K562 (cell line): Measurements from ENCODE around the gene PRSS57. TPM values are rescaled to one million over a fixed set of nuclear protein-coding genes. Genes with fewer than 3 reads are reported as not detected.
A peak's percentile ranks its signal among the peaks of the same experiment; 100 is the strongest.

Experiments used
- ATAC-seq: fragments of 200-7000 bp; cut with Tn5 transposase; 3 replicates; pipeline ENCODE4 v1.9.1; 2020; ENCODE audit warnings: moderate library complexity
- BruUV-seq: library from RNA; stranded (reverse); fragments of 400-500 nt; replicated peaks from 2 replicates; lab custom pipeline; 2021; lab: Mats Ljungman, UMichigan
- CTCF ChIA-PET: fragments of 300-600 bp; formaldehyde crosslinking; extraction: SDS; loops from one replicate; lab custom pipeline; 2021; ENCODE audit warnings: low intra/inter-chr PET ratio; lab: Yijun Ruan, JAX
- POLR2A ChIA-PET: fragments of 300-600, 350-650 bp; sonication (Branson Sonifier 250); formaldehyde crosslinking; extraction: SDS; loops from one replicate; lab custom pipeline; 2021; ENCODE audit warnings: antibody characterized with exemption, inconsistent platforms; lab: Yijun Ruan, JAX
- DNase-seq, 4 experiments: peaks; one replicate each; pipeline versions ENCODE4 v3.0.0 to v3.0.0-alpha.2; 2011 to 2018; ENCODE audit warnings: low spot score in 3 of 4, mixed read lengths in 3 of 4; ENCODE audit errors: extremely low read depth in 1 of 4
- FAIRE-seq: peaks from 2 replicates; lab custom pipeline; 2011; peaks lifted over from hg19 to GRCh38; lab: Jason Lieb, UNC
- H2AFZ ChIP-seq: 2 replicates; pipeline ENCODE4 v1.6.0; 2011; ENCODE audit warnings: low read depth, low read length, control low read depth, inconsistent platforms
- H3K27ac ChIP-seq: fragments of 200-600 bp; 3 replicates; pipeline ENCODE4 v1.8.0; 2011; ENCODE audit warnings: low read depth, mild to moderate bottlenecking, control low read depth, inconsistent platforms, low read length, moderate library complexity, mixed read lengths; ENCODE audit errors: extremely low read depth
- H3K27me3 ChIP-seq, 2 experiments: fragments of 300-600 bp in 1 of 2; 2 replicates in 1 of 2; 3 replicates in 1 of 2; pipeline versions ENCODE4 v1.6.0 to v1.8.0; 2011; ENCODE audit warnings: inconsistent platforms in 2 of 2, low read length in 2 of 2, mild to moderate bottlenecking in 1 of 2, mixed read lengths in 1 of 2, moderate library complexity in 1 of 2; ENCODE audit not compliant: control insufficient read depth in 2 of 2, insufficient read depth in 2 of 2
- H3K36me3 ChIP-seq: fragments of 300-600 bp; 3 replicates; pipeline ENCODE4 v1.8.0; 2011; ENCODE audit warnings: mild to moderate bottlenecking, low read length, inconsistent platforms; ENCODE audit not compliant: control insufficient read depth, insufficient read depth
- H3K4me1 ChIP-seq, 2 experiments: fragments of 200-600 bp in 1 of 2; replicated peaks in 1 of 2; 2 replicates in 1 of 2; 3 replicates in 1 of 2; pipeline versions ENCODE4 v1.5.1 to v1.8.0; 2011; ENCODE audit warnings: inconsistent platforms in 2 of 2, low read length in 2 of 2, mild to moderate bottlenecking in 1 of 2, mixed read lengths in 1 of 2, moderate library complexity in 1 of 2; ENCODE audit not compliant: control insufficient read depth in 2 of 2, insufficient read depth in 2 of 2
- H3K4me2 ChIP-seq: 2 replicates; pipeline ENCODE4 v1.6.1; 2011; ENCODE audit warnings: low read length, control low read depth, inconsistent platforms, mixed read lengths; ENCODE audit not compliant: insufficient read depth
- H3K4me3 ChIP-seq: fragments of 200-600 bp; sonication (generic), shearing (Covaris generic); 2 replicates; pipeline ENCODE4 v1.5.1; 2016; ENCODE audit warnings: control low read depth, inconsistent platforms
- H3K79me2 ChIP-seq: fragments of 200-600 bp; 3 replicates; pipeline ENCODE4 v1.8.0; 2011; ENCODE audit warnings: low read length, inconsistent platforms; ENCODE audit not compliant: control insufficient read depth, insufficient read depth
- H3K9ac ChIP-seq, 2 experiments: 2 replicates each; pipeline versions ENCODE4 v1.6.0 to v1.6.1; 2011; ENCODE audit warnings: low read depth in 2 of 2, low read length in 2 of 2, control low read depth in 1 of 2, inconsistent platforms in 1 of 2, mild to moderate bottlenecking in 1 of 2, mixed read lengths in 1 of 2; ENCODE audit not compliant: insufficient read depth in 1 of 2
- H3K9me1 ChIP-seq: one replicate; pipeline ENCODE4 v1.6.0; 2011; ENCODE audit warnings: inconsistent platforms, mild to moderate bottlenecking, low read length, moderate library complexity; ENCODE audit not compliant: control insufficient read depth, insufficient read depth
- H3K9me3 ChIP-seq: replicated peaks from 2 replicates; pipeline ENCODE4 v1.5.1; 2011; ENCODE audit warnings: low read depth, low read length, inconsistent platforms; ENCODE audit not compliant: control insufficient read depth, insufficient read depth
- H4K20me1 ChIP-seq: replicated peaks from 2 replicates; pipeline ENCODE4 v1.6.1; 2011; ENCODE audit warnings: low read length, inconsistent platforms, mixed read lengths; ENCODE audit not compliant: control insufficient read depth, insufficient read depth
- HLTF ChIP-seq: fragments of 450-650 bp; IDR thresholded peaks from 2 replicates; pipeline ENCODE4 v1.6.1; 2016
- RBM25 ChIP-seq: fragments of 200-400 bp; formaldehyde crosslinking; IDR thresholded peaks from 2 replicates; pipeline ENCODE4 v1.6.1; 2018; ENCODE audit warnings: low read length, low read depth, moderate library complexity; ENCODE audit not compliant: severe bottlenecking
- RHOXF2B ChIP-seq: fragments of 250-450 bp; sonication (Bioruptor Pico); conservative IDR thresholded peaks from 2 replicates; pipeline ENCODE4 v1.5.1; 2021
- TAL1 ChIP-seq: fragments of 450-650 bp; IDR thresholded peaks from 2 replicates; pipeline ENCODE4 v1.6.1; 2016; ENCODE audit warnings: mild to moderate bottlenecking
- ZBTB7A ChIP-seq: IDR thresholded peaks from 2 replicates; pipeline ENCODE4 v1.6.1; 2011; ENCODE audit warnings: low read depth, mild to moderate bottlenecking, low read length, moderate library complexity, borderline replicate concordance; ENCODE audit not compliant: control insufficient read depth
- WGBS: fragments of 100-300 bp; shearing (Covaris generic); methylation state at CpG from one replicate; pipeline ENCODE4 v1.1.6; 2016; ENCODE audit warnings: low coverage, mixed read lengths; ENCODE audit not compliant: insufficient coverage; ENCODE audit errors: missing lambda C conversion rate; 5-methylcytosine and 5-hydroxymethylcytosine counted together
- in situ Hi-C: fragments of 300-500 bp; cut with MboI; formaldehyde crosslinking; loops from 4 replicates; pipeline ENCODE4 v1.15.0; 2018; ENCODE audit warnings: inconsistent platforms, mixed read lengths
- intact Hi-C: fragments of 100-400 bp; cut with micrococcal nuclease; formaldehyde crosslinking; loops from 2 replicates; pipeline ENCODE4 v1.14.2; 2022
- polyA plus RNA-seq, 8 experiments: library from polyadenylated mRNA; depleted of rRNA in 4 of 8; stranded (reverse) in 5 of 8; unstranded in 3 of 8; fragments of >200 nt; fragmentation: Nextera tagmentation in 2 of 8; fragmentation: Illumina TruSeq in 1 of 8; extraction: Ambion mirVana in 2 of 8; extraction: Trizol in 1 of 8; gene quantifications; 2 replicates each; pipeline versions ENCODE4 v1.2.1 to v1.2.3, GENCODE V29; 2011 to 2014; ENCODE audit warnings: inconsistent platforms in 1 of 8, missing spikeins in 1 of 8
- total RNA-seq, 7 experiments: library from RNA; depleted of rRNA in 6 of 7; stranded (reverse); fragments of >200 nt in 6 of 7; fragmentation: Illumina TruSeq in 2 of 7; extraction: Trizol in 2 of 7; gene quantifications; 2 replicates each; pipeline versions ENCODE4 v1.2.1 to v1.2.3, GENCODE V29; 2011 to 2021; ENCODE audit warnings: low replicate concordance in 1 of 7
- TF ChIP-seq, protein P1 (sequence below), 2 experiments: fragments of 450-650 bp; formaldehyde crosslinking in 1 of 2; IDR thresholded peaks; 2 replicates each; pipeline versions ENCODE4 v1.4.0 to v1.6.1; 2014 to 2020; ENCODE audit warnings: mild to moderate bottlenecking in 2 of 2, borderline replicate concordance in 1 of 2, low read depth in 1 of 2

The PRSS57 gene
- total and polyA plus RNA-seq, 9 of the 15 experiments (the other 6 are each of a cell fraction or from before 2014, with no cell fraction given) = 0.06 to 2.5 (median 1.3) TPM; not detected in 3

DNA sequence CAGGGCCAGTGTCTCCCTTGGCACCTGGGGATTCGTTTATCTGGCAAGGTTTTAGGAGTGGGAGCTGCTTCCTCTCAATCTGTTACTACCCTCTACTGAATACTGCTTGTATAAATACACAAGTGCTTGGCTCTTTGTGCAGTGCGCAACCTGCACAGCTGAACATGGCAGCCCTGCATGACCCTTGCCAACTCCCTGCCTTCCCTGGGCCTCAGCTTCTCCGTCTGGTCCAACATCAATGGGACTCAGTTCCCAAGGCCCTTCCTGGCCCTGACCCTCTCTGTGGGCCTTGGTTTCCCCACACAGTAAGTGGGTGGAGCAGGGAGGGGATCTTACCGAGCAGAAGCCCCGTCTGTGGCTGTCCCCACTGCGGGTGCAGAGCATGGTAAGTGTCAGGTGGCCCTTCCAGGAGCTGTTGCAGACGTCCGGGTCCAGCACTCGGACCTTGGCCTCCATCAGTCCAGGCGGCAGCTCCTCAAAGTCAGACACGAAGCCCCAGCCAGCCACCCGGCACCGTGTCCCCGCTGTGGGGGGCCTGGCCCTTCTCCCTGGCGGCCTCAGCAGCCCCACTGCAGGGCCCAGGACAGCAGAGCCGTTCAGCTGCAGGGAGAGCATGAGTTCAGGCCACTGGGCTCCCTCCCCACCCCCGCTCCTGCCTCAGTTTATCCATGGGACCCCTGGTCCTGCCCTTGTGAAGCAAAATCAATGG, 8.5 kb downstream of the PRSS57 start:
- H3K36me3 ChIP-seq = no peaks in the 10 kb centered on the region
- in situ Hi-C loops = no loop called here
- no TSS peak for BruUV-seq
- no peak overlapping the region for H3K4me2 ChIP-seq
- no peak for DNase-seq
- H4K20me1 ChIP-seq = no peaks in the 10 kb centered on the region
- no peak overlapping the region for H2AFZ ChIP-seq
- CTCF ChIA-PET = no interaction called here
- H3K79me2 ChIP-seq = no peaks in the 10 kb centered on the region
- H3K4me3 ChIP-seq = no peak overlapping the region
- intact Hi-C loops = no loop called here
- no peak for FAIRE-seq
- no peaks in the 10 kb centered on the region for H3K9me3 ChIP-seq
- peak overlapping the region in 1 of 2 experiments; percentile 26; a peak in 1 of 4 replicates for H3K9ac ChIP-seq
- peaks cover 2% of the 10 kb centered on the region for H3K9me1 ChIP-seq
- WGBS = 24% methylated on average over 17 of the region's 17 CpGs
- no peak overlapping the region for H3K27ac ChIP-seq
- POLR2A ChIA-PET = interaction anchor here (0.8 to 1.4 kb wide), 2 partner anchors 9 to 11 kb away, joined by 3 read pairs; no protein-coding TSS in a partner anchor
- no peak; the same call in 2 of the 3 replicates for ATAC-seq
- 0 out of 2 replicates have a peak, but pooled peaks have one; percentile 54 for TF ChIP-seq HLTF
- TF ChIP-seq RBM25 = peak; percentile 18
- TF ChIP-seq TAL1 = no peak
- H3K27me3 ChIP-seq = no peaks in the 10 kb centered on the region
- H3K4me1 ChIP-seq = peaks cover 0 to 41% of the 10 kb centered on the region in 2 experiments; a peak in 2 of 5 replicates

DNA sequence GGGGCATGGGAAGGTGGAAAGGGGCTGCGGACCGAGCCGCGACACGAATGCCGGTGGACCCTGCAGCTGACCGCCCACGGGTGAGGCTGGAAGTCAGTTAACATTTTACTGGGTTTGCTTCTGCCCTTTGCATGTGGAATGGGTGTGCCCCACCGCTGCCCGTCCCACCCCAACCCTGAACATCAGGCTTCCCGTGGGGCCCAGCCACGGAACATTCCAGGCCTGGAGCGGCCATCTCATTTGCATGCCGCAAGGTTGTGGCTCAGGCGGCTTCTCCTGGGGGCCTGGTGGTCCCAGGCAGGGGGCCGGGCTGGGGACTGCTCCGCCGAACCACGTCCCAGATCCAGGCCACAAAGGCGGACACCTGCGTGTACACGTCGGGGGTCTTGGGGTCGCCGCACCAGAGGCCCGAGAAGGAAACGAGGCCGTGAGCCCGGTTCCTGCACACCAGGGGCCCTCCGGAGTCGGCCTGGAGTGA, 9.8 kb downstream of the PRSS57 start:
- Histone ChIP-seq H3K4me3 (no peak overlapping the region), H3K27me3 (no peaks in the 10 kb centered on the region), H2AFZ (no peak overlapping the region), H3K9me3 (no peaks in the 10 kb centered on the region), H4K20me1 (no peaks in the 10 kb centered on the region), H3K4me2 (no peak overlapping the region), H3K4me1 (peaks cover 0 to 45% of the 10 kb centered on the region in 2 experiments; a peak in 2 of 5 replicates), H3K79me2 (no peaks in the 10 kb centered on the region), H3K36me3 (no peaks in the 10 kb centered on the region), H3K9me1 (peaks cover 2% of the 10 kb centered on the region), H3K27ac (no peak overlapping the region), H3K9ac (no peak overlapping the region)
- ChIA-PET POLR2A (interaction anchor here (0.6 to 1.4 kb wide), 2 partner anchors 13 to 202 kb away, joined by 3 read pairs; no protein-coding TSS in a partner anchor), CTCF (no interaction called here)
- intact Hi-C loops = no loop called here
- DNase-seq = no peak
- in situ Hi-C loops = no loop called here
- no peak for ATAC-seq
- no peak for FAIRE-seq
- TF ChIP-seq RHOXF2B (no peak), ZBTB7A (peak; percentile 35; the same call in 1 of the 2 replicates)
- TF ChIP-seq, protein P1, sequence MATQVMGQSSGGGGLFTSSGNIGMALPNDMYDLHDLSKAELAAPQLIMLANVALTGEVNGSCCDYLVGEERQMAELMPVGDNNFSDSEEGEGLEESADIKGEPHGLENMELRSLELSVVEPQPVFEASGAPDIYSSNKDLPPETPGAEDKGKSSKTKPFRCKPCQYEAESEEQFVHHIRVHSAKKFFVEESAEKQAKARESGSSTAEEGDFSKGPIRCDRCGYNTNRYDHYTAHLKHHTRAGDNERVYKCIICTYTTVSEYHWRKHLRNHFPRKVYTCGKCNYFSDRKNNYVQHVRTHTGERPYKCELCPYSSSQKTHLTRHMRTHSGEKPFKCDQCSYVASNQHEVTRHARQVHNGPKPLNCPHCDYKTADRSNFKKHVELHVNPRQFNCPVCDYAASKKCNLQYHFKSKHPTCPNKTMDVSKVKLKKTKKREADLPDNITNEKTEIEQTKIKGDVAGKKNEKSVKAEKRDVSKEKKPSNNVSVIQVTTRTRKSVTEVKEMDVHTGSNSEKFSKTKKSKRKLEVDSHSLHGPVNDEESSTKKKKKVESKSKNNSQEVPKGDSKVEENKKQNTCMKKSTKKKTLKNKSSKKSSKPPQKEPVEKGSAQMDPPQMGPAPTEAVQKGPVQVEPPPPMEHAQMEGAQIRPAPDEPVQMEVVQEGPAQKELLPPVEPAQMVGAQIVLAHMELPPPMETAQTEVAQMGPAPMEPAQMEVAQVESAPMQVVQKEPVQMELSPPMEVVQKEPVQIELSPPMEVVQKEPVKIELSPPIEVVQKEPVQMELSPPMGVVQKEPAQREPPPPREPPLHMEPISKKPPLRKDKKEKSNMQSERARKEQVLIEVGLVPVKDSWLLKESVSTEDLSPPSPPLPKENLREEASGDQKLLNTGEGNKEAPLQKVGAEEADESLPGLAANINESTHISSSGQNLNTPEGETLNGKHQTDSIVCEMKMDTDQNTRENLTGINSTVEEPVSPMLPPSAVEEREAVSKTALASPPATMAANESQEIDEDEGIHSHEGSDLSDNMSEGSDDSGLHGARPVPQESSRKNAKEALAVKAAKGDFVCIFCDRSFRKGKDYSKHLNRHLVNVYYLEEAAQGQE (IDR thresholded peaks at IDR 0.05; ENCODE audit: borderline replicate concordance) = no peak
- TF ChIP-seq, protein P1 (CRISPR knock-in tag; IDR thresholded peaks at IDR 0.05; ENCODE audit: low read depth) = no peak
- no TSS peak for BruUV-seq
- WGBS = 79% methylated on average over 24 of the region's 31 CpGs
